Measurements from ENCODE around the gene RORB. TPM values are rescaled to one million over a fixed set of nuclear protein-coding genes. Genes with fewer than 3 reads are reported as not detected.

Gene RORB
- total RNA-seq, 2 experiments from 2014 or later: not detected

DNA sequence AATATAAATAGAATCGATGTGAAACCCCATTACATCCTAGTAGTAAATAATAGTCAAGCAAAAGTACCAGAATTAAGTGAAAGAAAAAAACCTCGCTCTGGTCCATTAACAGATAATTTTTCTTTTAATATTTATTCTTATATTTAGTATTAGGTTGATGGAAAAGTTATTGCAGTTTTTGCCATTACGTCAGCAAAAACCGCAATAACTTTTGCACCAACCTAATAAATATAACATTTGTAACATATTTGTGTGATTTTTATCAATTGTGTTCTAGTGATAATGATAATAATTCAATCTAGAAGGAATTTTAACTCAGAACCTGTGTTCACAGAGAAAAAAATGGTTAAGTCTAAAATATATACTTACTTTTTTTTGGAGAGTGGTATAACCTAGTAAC lies 16.1 kb downstream of the RORB start:
- Histone ChIP-seq H3K4me1 (ENCODE audit: insufficient read depth, low read length) (no peaks in the 10 kb centered on the region), H3K27ac (ENCODE audit: low read depth in 1 of 2, low read length in 2 of 2) (no peak overlapping the region), H3K27me3 (ENCODE audit: control insufficient read depth in 1 of 2, insufficient read depth in 2 of 2, low read length in 2 of 2) (no peaks in the 10 kb centered on the region), H3K9me3 (ENCODE audit: control insufficient read depth in 1 of 2, insufficient read depth in 1 of 2, low read length in 2 of 2) (no peaks in the 10 kb centered on the region), H3K36me3 (ENCODE audit: insufficient read depth, low read length) (no peaks in the 10 kb centered on the region), H3K4me3 (ENCODE audit: low read length) (no peak overlapping the region)
- no peak for ATAC-seq (ENCODE audit: poor library complexity)
- TF ChIP-seq, protein P1, sequence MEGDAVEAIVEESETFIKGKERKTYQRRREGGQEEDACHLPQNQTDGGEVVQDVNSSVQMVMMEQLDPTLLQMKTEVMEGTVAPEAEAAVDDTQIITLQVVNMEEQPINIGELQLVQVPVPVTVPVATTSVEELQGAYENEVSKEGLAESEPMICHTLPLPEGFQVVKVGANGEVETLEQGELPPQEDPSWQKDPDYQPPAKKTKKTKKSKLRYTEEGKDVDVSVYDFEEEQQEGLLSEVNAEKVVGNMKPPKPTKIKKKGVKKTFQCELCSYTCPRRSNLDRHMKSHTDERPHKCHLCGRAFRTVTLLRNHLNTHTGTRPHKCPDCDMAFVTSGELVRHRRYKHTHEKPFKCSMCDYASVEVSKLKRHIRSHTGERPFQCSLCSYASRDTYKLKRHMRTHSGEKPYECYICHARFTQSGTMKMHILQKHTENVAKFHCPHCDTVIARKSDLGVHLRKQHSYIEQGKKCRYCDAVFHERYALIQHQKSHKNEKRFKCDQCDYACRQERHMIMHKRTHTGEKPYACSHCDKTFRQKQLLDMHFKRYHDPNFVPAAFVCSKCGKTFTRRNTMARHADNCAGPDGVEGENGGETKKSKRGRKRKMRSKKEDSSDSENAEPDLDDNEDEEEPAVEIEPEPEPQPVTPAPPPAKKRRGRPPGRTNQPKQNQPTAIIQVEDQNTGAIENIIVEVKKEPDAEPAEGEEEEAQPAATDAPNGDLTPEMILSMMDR (IDR thresholded peaks at IDR 0.05): no peak
- POLR2A ChIA-PET: no interaction called here
- CTCF ChIA-PET: no interaction called here
- Mint-ChIP-seq H3K36me3 (ENCODE audit: low read depth) (no peaks in the 10 kb centered on the region), H3K27me3 (no peaks in the 10 kb centered on the region), H3K27ac (no peak overlapping the region), H3K4me1 (ENCODE audit: low read depth) (no peaks in the 10 kb centered on the region), H3K4me3 (no peak overlapping the region), H3K9me3 (no peaks in the 10 kb centered on the region)
- DNase-seq: no peak
- intact Hi-C loops (cut with DNase I, micrococcal nuclease): no loop called here

DNA sequence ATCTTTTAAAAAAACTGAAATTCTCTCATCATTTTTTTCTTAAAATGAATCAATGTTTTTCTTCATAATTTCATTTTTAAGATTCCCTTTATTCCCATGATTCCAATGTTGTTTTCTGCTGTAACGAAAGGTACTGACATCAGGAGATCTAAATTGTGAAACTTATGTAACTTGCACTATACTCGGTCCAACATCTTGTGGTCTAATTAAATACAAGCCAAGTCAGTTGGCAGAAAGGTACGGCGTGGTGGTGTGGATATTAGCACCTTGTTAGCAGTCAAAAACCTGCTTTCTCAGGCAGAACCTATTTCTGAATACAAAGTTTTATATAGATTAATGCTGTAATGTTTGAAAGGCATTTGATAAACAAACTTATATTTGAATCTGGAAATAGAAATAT lies 20.1 kb downstream of the RORB start:
- Histone ChIP-seq H3K27me3 (ENCODE audit: control insufficient read depth in 1 of 2, insufficient read depth in 2 of 2, low read length in 2 of 2) (no peaks in the 10 kb centered on the region), H3K4me3 (ENCODE audit: low read length) (no peak overlapping the region), H3K9me3 (ENCODE audit: control insufficient read depth in 1 of 2, insufficient read depth in 1 of 2, low read length in 2 of 2) (no peaks in the 10 kb centered on the region), H3K36me3 (ENCODE audit: insufficient read depth, low read length) (no peaks in the 10 kb centered on the region), H3K27ac (ENCODE audit: low read depth in 1 of 2, low read length in 2 of 2) (no peak overlapping the region), H3K4me1 (ENCODE audit: insufficient read depth, low read length) (no peaks in the 10 kb centered on the region)
- intact Hi-C loops (cut with DNase I, micrococcal nuclease): no loop called here
- Mint-ChIP-seq H3K4me1 (ENCODE audit: low read depth) (no peaks in the 10 kb centered on the region), H3K27ac (no peak overlapping the region), H3K36me3 (ENCODE audit: low read depth) (no peaks in the 10 kb centered on the region), H3K27me3 (peaks cover 6% of the 10 kb centered on the region), H3K4me3 (no peak overlapping the region), H3K9me3 (no peaks in the 10 kb centered on the region)
- ATAC-seq (ENCODE audit: poor library complexity) (no peak), DNase-seq (no peak)
- POLR2A ChIA-PET: no interaction called here
- CTCF ChIA-PET: no interaction called here
- TF ChIP-seq, protein P1 (IDR thresholded peaks at IDR 0.05): no peak

DNA sequence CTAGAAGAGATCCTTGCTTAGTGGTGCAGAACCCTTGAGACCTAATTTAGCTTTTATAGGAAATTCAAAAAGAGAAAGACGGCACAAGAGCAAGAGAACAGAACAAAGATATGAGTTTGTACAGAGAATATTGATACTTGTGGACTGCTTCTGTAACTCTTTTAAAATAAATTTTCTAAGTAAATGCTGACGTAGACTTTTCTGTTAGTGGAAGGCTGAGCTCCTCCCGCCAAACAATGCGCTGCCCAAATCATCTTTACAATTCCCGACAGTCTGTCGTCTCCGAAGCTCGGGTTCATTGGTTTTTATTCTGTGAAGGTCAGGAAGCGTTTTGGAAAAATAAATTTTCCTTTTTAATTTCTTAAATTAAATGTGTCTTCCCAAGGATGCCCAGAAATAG lies 22.3 kb downstream of the RORB start:
- Histone ChIP-seq H3K27me3 (ENCODE audit: control insufficient read depth in 1 of 2, insufficient read depth in 2 of 2, low read length in 2 of 2) (no peaks in the 10 kb centered on the region), H3K4me3 (ENCODE audit: low read length) (no peak overlapping the region), H3K9me3 (ENCODE audit: control insufficient read depth in 1 of 2, insufficient read depth in 1 of 2, low read length in 2 of 2) (no peaks in the 10 kb centered on the region), H3K36me3 (ENCODE audit: insufficient read depth, low read length) (no peaks in the 10 kb centered on the region), H3K4me1 (ENCODE audit: insufficient read depth, low read length) (no peaks in the 10 kb centered on the region), H3K27ac (ENCODE audit: low read depth in 1 of 2, low read length in 2 of 2) (no peak overlapping the region)
- DNase-seq: no peak
- POLR2A ChIA-PET: no interaction called here
- Mint-ChIP-seq H3K36me3 (ENCODE audit: low read depth) (no peaks in the 10 kb centered on the region), H3K4me3 (no peak overlapping the region), H3K27ac (no peak overlapping the region), H3K4me1 (ENCODE audit: low read depth) (no peaks in the 10 kb centered on the region), H3K9me3 (no peaks in the 10 kb centered on the region), H3K27me3 (peaks cover 6% of the 10 kb centered on the region)
- TF ChIP-seq, protein P1 (IDR thresholded peaks at IDR 0.05): no peak
- CTCF ChIA-PET: no interaction called here
- ATAC-seq (ENCODE audit: poor library complexity): no peak
- intact Hi-C loops (cut with DNase I, micrococcal nuclease): no loop called here

All from CD4-positive, alpha-beta T cell (primary cell).